ENCODE data around the gene OSTF1.

Gene OSTF1

GRCh38 chr9:75128535-75128934 is 40.2 kb downstream of the OSTF1 start:
- no peak for DNase-seq

- no peak for DNase-seq
Measured at GRCh38 chr9:75130172-75130571, 41.9 kb downstream of the OSTF1 start.

- DNase-seq, result no peak
Measured at GRCh38 chr9:75130621-75131230, 42.4 kb downstream of the OSTF1 start.

- no peak for DNase-seq
Measured at GRCh38 chr9:75131700-75132099, 43.4 kb downstream of the OSTF1 start.

GRCh38 chr9:75132244-75132643 is 43.9 kb downstream of the OSTF1 start:
- no peak for DNase-seq

GRCh38 chr9:75133396-75133795 is 45.1 kb downstream of the OSTF1 start:
- DNase-seq, result no peak

- no peak for DNase-seq
Measured at GRCh38 chr9:75134495-75134894, 46.2 kb downstream of the OSTF1 start.

GRCh38 chr9:75138260-75139040 is 50.1 kb downstream of the OSTF1 start:
- DNase-seq, result no peak

GRCh38 chr9:75139201-75139600 is 50.9 kb downstream of the OSTF1 start:
- no peak for DNase-seq

- DNase-seq, result no peak
Measured at GRCh38 chr9:75140261-75140660, 51.9 kb downstream of the OSTF1 start.

GRCh38 chr9:75142202-75142601 is 53.9 kb downstream of the OSTF1 start:
- peak; percentile 91 to 92 for DNase-seq

- DNase-seq, result no peak
Measured at GRCh38 chr9:75146229-75146628, 57.9 kb downstream of the OSTF1 start.

- peak; percentile 69 to 75 for DNase-seq
Measured at GRCh38 chr9:75147638-75148037, 59.3 kb downstream of the OSTF1 start.

- DNase-seq, result peak; percentile 40 to 60
Measured at GRCh38 chr9:75148561-75148960, 60.2 kb downstream of the OSTF1 start.

GRCh38 chr9:75149841-75150241 is 61.5 kb downstream of the OSTF1 start:
- peak in 1 of 2 experiments; percentile 29 for DNase-seq

GRCh38 chr9:75150512-75150911 is 62.2 kb downstream of the OSTF1 start:
- DNase-seq, result no peak

- no peak for DNase-seq
Measured at GRCh38 chr9:75152416-75152815, 64.1 kb downstream of the OSTF1 start.

- peak in 1 of 2 experiments; percentile 17 for DNase-seq
Measured at GRCh38 chr9:75156858-75157257, 68.5 kb downstream of the OSTF1 start.

GRCh38 chr9:75161116-75161857 is 73.0 kb downstream of the OSTF1 start:
- no peak for DNase-seq

GRCh38 chr9:75163764-75164163 is 75.5 kb downstream of the OSTF1 start:
- DNase-seq, result no peak

GRCh38 chr9:75164573-75164972 is 76.3 kb downstream of the OSTF1 start:
- no peak for DNase-seq

- DNase-seq, result no peak
Measured at GRCh38 chr9:75167281-75167680, 79.0 kb downstream of the OSTF1 start.

GRCh38 chr9:75168270-75169178 is 80.2 kb downstream of the OSTF1 start:
- DNase-seq, result no peak

All from Kasumi-1 (cell line).